Neural progenitor cell (in vitro differentiated cells): ENCODE results near the gene MAPK8. TPM values are rescaled to one million over a fixed set of nuclear protein-coding genes. Genes with fewer than 3 reads are reported as not detected.

Experiments used
- DNase-seq: peaks from one replicate; pipeline ENCODE4 v3.0.0-alpha.2; 2016; ENCODE audit warnings: low spot score
- H2AFZ ChIP-seq: fragments of 200-600 bp; sonication (generic); replicated peaks from 2 replicates; pipeline ENCODE4 v1.6.1; 2016; ENCODE audit warnings: antibody characterized with exemption
- H3F3A ChIP-seq: fragments of 200-600 bp; sonication (generic); 2 replicates; pipeline ENCODE4 v1.6.1; 2016; ENCODE audit warnings: antibody characterized with exemption, low read depth
- H3K27ac ChIP-seq: fragments of 200-600 bp; sonication (generic); 2 replicates; pipeline ENCODE4 v1.5.1; 2016; ENCODE audit warnings: mild to moderate bottlenecking
- H3K27me3 ChIP-seq: fragments of 200-600 bp; sonication (generic); 2 replicates; pipeline ENCODE4 v1.6.1; 2016; ENCODE audit warnings: mild to moderate bottlenecking, moderate library complexity
- H3K36me3 ChIP-seq: fragments of 200-600 bp; sonication (generic); 2 replicates; pipeline ENCODE4 v1.5.1; 2016
- H3K4me1 ChIP-seq: fragments of 200-600 bp; sonication (generic); 2 replicates; pipeline ENCODE4 v1.6.1; 2016; ENCODE audit warnings: mixed run types
- H3K4me2 ChIP-seq: fragments of 200-600 bp; sonication (generic); 2 replicates; pipeline ENCODE4 v1.6.1; 2016
- H3K4me3 ChIP-seq: fragments of 200-600 bp; sonication (generic); 2 replicates; pipeline ENCODE4 v1.5.1; 2016
- H3K79me2 ChIP-seq: fragments of 200-600 bp; sonication (generic); 2 replicates; pipeline ENCODE4 v1.6.1; 2016; ENCODE audit warnings: low read depth
- H3K9ac ChIP-seq: fragments of 200-600 bp; sonication (generic); 2 replicates; pipeline ENCODE4 v1.6.1; 2016
- H3K9me3 ChIP-seq: fragments of 200-600 bp; sonication (generic); 2 replicates; pipeline ENCODE4 v1.5.1; 2016; ENCODE audit warnings: low read depth
- H4K20me1 ChIP-seq: fragments of 200-600 bp; sonication (generic); 2 replicates; pipeline ENCODE4 v1.6.1; 2016; ENCODE audit warnings: low read depth
- H3K27ac Mint-ChIP-seq: 3 replicates; pipeline ENCODE4 v1.8.0; 2021; ENCODE audit warnings: mixed read lengths
- H3K27me3 Mint-ChIP-seq: 2 replicates; pipeline ENCODE4 v1.8.0; 2022; ENCODE audit warnings: low read depth, mild to moderate bottlenecking, inconsistent platforms, moderate library complexity, mixed read lengths; ENCODE audit not compliant: insufficient read depth
- H3K36me3 Mint-ChIP-seq: 3 replicates; pipeline ENCODE4 v1.8.0; 2021; ENCODE audit warnings: mixed read lengths
- H3K4me1 Mint-ChIP-seq: 3 replicates; pipeline ENCODE4 v1.8.0; 2021; ENCODE audit warnings: mixed read lengths
- H3K4me3 Mint-ChIP-seq: 3 replicates; pipeline ENCODE4 v1.8.0; 2021; ENCODE audit warnings: mild to moderate bottlenecking, moderate library complexity, mixed read lengths
- H3K9me3 Mint-ChIP-seq: 3 replicates; pipeline ENCODE4 v1.8.0; 2020; ENCODE audit warnings: mixed read lengths
- EZH2 ChIP-seq: fragments of 200-600 bp; sonication (generic); IDR thresholded peaks from 2 replicates; pipeline ENCODE4 v1.6.1; 2017; ENCODE audit warnings: antibody characterized with exemption, mild to moderate bottlenecking, moderate library complexity
- EZH2phosphoT487 ChIP-seq: fragments of 200-600 bp; sonication (generic); IDR thresholded peaks from 2 replicates; pipeline ENCODE4 v1.6.1; 2017; ENCODE audit warnings: antibody characterized with exemption
- total RNA-seq: library from RNA; depleted of rRNA; stranded (reverse); fragments of >200 nt; gene quantifications from 2 replicates; pipeline ENCODE4 v1.2.3, GENCODE V29; 2015; ENCODE audit warnings: low replicate concordance
- TF ChIP-seq, protein P1 (sequence below): fragments of 200-600 bp; sonication (generic); IDR thresholded peaks from 2 replicates; pipeline ENCODE4 v1.5.1; 2017; ENCODE audit warnings: antibody characterized with exemption, mild to moderate bottlenecking

Gene MAPK8
- total RNA-seq, 1 donor from 2014 or later: 166 TPM

- no peak overlapping the region for H3K27ac Mint-ChIP-seq
- Histone ChIP-seq H3K9ac (no peak overlapping the region), H3K79me2 (peaks cover 94% of the 10 kb centered on the region), H3K4me3 (no peak overlapping the region), H3K27ac (no peak overlapping the region), H3K4me1 (peaks cover 13% of the 10 kb centered on the region), H3K4me2 (no peak overlapping the region), H3K27me3 (no peaks in the 10 kb centered on the region), H3K9me3 (peaks cover 17% of the 10 kb centered on the region), H2AFZ (no peak overlapping the region), H4K20me1 (peaks cover 34% of the 10 kb centered on the region), H3K36me3 (peaks cover 11% of the 10 kb centered on the region), H3F3A (no peaks in the 10 kb centered on the region)
- no peaks in the 10 kb centered on the region for H3K27me3 Mint-ChIP-seq
- H3K9me3 Mint-ChIP-seq: peaks cover 44% of the 10 kb centered on the region
- H3K4me3 Mint-ChIP-seq: no peak overlapping the region
- TF ChIP-seq, protein P1, sequence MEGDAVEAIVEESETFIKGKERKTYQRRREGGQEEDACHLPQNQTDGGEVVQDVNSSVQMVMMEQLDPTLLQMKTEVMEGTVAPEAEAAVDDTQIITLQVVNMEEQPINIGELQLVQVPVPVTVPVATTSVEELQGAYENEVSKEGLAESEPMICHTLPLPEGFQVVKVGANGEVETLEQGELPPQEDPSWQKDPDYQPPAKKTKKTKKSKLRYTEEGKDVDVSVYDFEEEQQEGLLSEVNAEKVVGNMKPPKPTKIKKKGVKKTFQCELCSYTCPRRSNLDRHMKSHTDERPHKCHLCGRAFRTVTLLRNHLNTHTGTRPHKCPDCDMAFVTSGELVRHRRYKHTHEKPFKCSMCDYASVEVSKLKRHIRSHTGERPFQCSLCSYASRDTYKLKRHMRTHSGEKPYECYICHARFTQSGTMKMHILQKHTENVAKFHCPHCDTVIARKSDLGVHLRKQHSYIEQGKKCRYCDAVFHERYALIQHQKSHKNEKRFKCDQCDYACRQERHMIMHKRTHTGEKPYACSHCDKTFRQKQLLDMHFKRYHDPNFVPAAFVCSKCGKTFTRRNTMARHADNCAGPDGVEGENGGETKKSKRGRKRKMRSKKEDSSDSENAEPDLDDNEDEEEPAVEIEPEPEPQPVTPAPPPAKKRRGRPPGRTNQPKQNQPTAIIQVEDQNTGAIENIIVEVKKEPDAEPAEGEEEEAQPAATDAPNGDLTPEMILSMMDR: no peak
- no peak for TF ChIP-seq EZH2
- no peak for TF ChIP-seq EZH2phosphoT487
- peaks cover 76% of the 10 kb centered on the region for H3K36me3 Mint-ChIP-seq
- no peaks in the 10 kb centered on the region for H3K4me1 Mint-ChIP-seq
- no peak for DNase-seq
Observed at GRCh38 chr10:48330269-48330668, 23.8 kb downstream of the MAPK8 start.

DNA sequence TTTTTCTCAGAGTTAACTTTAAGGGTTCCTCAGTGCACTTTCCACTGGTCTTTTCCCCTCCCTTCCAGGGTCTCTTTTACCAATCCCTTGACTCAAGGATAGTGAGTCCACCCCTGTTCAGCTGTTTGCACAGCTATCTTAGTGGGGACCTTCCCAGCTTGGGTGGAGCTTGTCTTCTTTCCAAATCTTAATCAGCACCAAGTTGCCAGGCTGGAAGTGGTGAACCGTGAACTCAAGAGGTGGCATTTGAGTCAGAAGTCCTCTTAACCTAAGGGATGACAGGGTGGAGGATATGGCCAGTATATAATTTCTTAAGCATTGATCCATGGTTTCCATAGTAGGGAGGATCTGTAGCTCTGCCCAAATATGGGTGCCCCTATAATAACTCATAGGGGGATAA, 25.0 kb downstream of the MAPK8 start:
- H4K20me1 ChIP-seq: peaks cover 23% of the 10 kb centered on the region
- H3K9me3 ChIP-seq: peaks cover 17% of the 10 kb centered on the region
- peaks cover 13% of the 10 kb centered on the region for H3K36me3 ChIP-seq
- TF ChIP-seq, protein P1: no peak
- no peak for TF ChIP-seq EZH2phosphoT487
- no peak for TF ChIP-seq EZH2
- H3K79me2 ChIP-seq: peaks cover 94% of the 10 kb centered on the region
- H3F3A ChIP-seq: no peaks in the 10 kb centered on the region
- peaks cover 75% of the 10 kb centered on the region for H3K36me3 Mint-ChIP-seq
- no peak for DNase-seq
- no peak overlapping the region for H3K27ac ChIP-seq
- peaks cover 13% of the 10 kb centered on the region for H3K4me1 ChIP-seq
- no peak overlapping the region for H3K4me3 Mint-ChIP-seq
- H2AFZ ChIP-seq: no peak overlapping the region
- H3K27me3 Mint-ChIP-seq: no peaks in the 10 kb centered on the region
- H3K9ac ChIP-seq: no peak overlapping the region
- H3K27me3 ChIP-seq: no peaks in the 10 kb centered on the region
- H3K4me2 ChIP-seq: no peak overlapping the region
- H3K4me3 ChIP-seq: no peak overlapping the region
- H3K27ac Mint-ChIP-seq: no peak overlapping the region
- H3K4me1 Mint-ChIP-seq: no peaks in the 10 kb centered on the region
- peaks cover 43% of the 10 kb centered on the region for H3K9me3 Mint-ChIP-seq

DNA sequence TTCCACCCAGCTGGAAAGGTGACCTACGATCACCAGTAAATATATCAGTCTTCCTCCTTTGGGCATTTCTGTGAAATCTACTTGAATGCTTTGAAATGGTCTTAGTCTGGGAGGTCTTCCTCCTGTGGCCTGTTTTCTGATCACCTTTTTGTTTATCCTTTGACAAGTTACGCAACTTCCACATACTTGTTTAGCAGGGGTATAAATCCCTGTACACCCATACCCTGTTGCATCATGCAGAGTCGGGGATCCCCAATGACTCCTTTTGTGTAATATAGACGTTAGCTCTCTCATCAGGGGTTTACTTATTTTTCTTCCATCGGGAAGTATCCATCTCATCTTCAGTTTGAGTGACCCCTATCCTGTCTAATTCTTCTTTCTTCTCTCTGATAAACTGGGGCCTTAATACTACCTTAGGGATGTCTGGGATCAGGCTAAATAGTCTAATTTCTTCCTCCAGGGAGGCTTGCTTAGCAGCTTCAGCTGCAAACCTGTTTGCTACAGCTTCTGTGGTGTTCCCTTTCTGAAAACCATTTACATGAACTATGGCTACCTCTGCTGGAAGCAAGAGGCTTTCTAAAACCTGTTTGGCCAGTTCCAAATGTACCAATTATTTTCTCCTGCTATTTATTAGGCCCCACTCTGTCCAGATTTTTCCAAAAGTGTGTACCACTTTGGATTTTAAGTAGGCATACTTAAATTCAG, 25.8 kb downstream of the MAPK8 start:
- peaks cover under 1% of the 10 kb centered on the region for H3K27me3 Mint-ChIP-seq
- H3K36me3 Mint-ChIP-seq: peaks cover 75% of the 10 kb centered on the region
- H3K4me1 Mint-ChIP-seq: no peaks in the 10 kb centered on the region
- H3K79me2 ChIP-seq: peaks cover 86% of the 10 kb centered on the region
- H3K9me3 Mint-ChIP-seq: peaks cover 43% of the 10 kb centered on the region
- H3K4me3 ChIP-seq: no peak overlapping the region
- no peaks in the 10 kb centered on the region for H3F3A ChIP-seq
- TF ChIP-seq EZH2: no peak
- TF ChIP-seq, protein P1: no peak
- TF ChIP-seq EZH2phosphoT487: no peak
- no peak overlapping the region for H3K27ac ChIP-seq
- no peak overlapping the region for H3K4me2 ChIP-seq
- H2AFZ ChIP-seq: no peak overlapping the region
- DNase-seq: no peak
- H3K36me3 ChIP-seq: peaks cover 18% of the 10 kb centered on the region
- peaks cover 10% of the 10 kb centered on the region for H3K4me1 ChIP-seq
- H3K27me3 ChIP-seq: no peaks in the 10 kb centered on the region
- H4K20me1 ChIP-seq: peaks cover 19% of the 10 kb centered on the region
- H3K9ac ChIP-seq: no peak overlapping the region
- H3K27ac Mint-ChIP-seq: no peak overlapping the region
- peaks cover 17% of the 10 kb centered on the region for H3K9me3 ChIP-seq
- H3K4me3 Mint-ChIP-seq: no peak overlapping the region
